GM12801 (cell line): ENCODE measurements around the gene LETM1.

ENCODE experiments used
- TF ChIP-seq, protein P1 (sequence below): IDR thresholded peaks from one replicate; pipeline ENCODE4 v1.5.1; 2011; ENCODE audit warnings: control low read depth; ENCODE audit not compliant: insufficient read length; ENCODE audit errors: extremely low read depth

LETM1 gene

DNA sequence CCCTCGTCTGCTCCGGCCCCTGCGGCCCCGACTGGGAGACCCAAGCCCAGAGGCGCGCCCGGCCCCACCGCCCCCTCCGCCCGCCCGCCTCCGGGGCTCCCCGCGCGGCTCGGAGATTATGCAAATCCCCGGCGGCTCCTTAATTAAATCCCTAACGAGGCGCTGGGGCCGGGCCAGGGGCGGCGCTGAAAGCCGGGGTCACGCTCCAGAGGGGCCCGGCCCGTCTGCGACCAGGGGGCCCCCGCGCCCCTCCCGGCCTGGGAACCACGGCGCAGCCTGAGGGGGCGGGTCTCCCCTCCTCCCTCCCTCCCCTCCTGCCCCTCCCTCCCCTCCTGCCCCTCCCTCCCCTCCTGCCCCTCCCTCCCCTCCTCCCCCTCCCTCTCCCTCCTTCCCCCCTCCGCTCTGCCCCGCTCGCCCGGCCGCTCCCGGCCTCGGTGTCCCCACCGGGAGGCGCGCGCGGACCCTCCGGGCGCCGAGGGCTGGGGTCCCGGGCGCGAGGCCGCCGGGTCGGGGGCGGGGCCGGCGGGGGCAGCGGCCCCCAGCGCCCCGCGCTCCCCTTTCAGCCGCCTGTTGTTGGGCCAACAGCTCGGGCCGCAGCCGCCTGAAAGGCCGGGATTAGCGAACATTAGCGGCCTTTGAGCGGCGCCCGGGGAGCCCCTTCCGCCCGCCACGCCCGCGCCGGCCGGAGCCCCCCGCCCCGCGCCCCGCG lies 88.7 kb downstream of the LETM1 start:
- TF ChIP-seq, protein P1, sequence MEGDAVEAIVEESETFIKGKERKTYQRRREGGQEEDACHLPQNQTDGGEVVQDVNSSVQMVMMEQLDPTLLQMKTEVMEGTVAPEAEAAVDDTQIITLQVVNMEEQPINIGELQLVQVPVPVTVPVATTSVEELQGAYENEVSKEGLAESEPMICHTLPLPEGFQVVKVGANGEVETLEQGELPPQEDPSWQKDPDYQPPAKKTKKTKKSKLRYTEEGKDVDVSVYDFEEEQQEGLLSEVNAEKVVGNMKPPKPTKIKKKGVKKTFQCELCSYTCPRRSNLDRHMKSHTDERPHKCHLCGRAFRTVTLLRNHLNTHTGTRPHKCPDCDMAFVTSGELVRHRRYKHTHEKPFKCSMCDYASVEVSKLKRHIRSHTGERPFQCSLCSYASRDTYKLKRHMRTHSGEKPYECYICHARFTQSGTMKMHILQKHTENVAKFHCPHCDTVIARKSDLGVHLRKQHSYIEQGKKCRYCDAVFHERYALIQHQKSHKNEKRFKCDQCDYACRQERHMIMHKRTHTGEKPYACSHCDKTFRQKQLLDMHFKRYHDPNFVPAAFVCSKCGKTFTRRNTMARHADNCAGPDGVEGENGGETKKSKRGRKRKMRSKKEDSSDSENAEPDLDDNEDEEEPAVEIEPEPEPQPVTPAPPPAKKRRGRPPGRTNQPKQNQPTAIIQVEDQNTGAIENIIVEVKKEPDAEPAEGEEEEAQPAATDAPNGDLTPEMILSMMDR, result no peak

DNA sequence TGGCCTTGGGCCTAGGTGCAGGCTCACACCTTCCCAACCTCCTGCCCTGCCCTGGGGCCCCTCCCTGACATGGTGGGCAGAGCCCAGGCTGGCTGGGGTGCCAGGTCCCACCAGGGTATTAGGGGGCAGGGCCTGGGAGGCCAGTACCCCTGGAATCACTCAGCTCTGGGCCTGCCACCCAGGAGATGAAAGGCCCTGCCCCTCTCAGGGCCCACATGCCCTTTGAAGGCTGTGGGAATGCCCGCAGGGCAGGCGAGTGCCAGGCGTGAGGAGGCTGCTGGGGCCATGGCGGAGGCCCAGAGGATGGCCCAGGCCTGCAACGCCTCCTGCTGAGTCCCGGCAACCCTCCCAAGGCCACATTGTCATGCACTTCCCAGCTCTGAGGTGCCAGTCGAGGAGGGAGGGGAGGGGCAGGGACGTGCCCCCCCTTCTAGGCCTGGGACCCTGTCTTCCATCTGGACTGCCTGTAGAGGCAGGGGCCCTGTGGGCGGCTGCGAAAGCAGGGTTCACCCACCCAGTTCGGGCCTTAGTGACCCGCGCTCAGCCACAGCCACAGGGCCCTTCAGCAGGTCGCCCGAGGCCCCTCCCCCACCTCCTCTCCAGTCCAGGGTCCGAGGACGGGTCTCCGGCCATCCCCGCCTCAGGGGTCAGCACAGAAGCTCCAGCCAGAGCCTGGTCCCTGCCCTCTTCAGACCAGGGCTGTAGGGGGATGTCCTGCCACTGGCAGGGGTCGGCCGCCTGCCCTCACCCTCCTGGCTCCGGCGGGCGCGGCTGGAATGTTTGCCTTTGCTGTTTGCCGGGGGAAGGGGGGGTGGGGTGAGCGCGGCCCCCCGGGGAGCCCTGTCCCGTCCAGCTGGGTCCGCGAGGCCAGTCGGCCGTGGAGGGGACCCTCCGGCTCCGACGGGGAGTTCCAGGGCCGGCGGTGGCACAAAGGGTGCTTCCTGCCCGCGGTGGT lies 89.6 kb downstream of the LETM1 start:
- TF ChIP-seq, protein P1, result no peak

DNA sequence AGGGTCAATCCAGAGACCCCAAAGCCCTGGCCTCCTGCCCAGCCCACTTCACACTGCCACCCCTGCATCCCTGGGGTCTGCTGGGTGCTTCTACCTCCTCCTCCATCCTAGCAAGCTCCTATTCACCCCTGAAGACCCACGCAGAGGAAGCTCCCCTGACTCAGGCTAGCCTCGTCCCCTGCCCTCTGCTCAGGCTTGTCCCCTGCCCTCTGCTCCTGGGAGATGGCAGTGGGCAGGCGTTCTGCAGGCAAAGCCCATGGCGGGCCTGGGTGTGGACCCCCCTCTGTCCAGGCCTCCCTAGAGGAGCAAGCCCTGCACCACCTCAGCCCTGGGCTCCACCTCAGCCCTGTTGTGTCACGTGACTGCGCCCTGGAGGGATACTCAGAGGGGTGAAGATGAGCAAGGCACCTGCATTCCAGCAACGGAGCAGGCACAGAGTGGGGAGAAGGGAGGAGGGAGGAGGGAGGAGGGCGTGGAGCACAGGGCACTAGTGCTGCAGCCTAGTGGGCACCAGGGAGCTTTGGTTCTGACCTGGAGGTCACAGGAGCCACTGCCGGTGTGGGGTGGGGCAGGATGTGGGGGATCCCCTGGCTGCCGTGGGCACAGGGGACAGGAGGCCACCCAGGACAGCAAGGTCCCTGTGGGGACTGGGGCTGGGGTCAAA lies 90.4 kb downstream of the LETM1 start:
- TF ChIP-seq, protein P1, result no peak

DNA sequence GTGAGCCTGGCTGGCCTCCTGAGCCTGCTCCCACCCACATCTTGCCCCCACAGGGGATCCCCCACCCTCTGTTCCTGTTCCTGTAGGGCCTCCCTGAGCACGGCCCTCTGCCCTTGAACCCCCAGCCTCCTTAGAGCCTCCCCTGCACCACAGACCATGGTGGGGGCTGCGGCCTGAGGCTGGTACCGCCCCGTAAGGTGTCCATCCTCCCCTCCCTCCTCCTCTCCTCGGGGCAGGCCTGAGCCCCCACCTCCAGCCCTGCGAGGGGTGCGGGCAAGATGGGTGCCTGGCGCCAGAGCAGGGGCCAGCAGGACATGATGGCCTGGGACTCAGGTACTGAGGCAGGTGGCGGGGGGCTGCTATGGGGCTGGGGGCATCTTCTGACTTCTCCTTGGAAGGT lies 91.3 kb downstream of the LETM1 start:
- TF ChIP-seq, protein P1, result no peak

DNA sequence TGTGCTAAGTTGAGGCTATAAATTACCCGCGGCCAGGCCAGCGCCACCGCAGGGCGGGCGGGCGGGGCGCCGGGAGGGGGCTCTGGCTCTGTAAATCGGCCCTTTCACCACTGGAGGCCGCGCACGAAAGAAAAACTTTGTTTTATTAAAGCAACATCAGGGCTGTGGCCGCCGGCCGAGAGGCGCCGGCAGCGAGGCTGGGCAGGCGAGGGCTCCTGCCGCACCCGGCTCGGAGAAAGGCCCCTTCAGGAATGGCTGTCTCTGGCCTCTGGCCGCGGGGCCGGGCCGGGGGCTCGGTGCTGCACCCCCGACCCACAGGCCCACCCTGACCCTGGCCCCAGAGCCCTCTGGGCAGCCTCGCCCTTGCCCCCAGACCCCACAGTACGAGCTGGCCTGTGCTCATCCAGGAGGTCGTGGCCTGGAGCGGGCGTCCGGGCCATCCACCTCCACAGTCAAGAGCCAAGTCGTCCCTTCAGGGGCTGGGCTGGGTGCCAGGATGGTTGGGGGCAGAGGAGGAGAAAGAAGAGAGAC lies 92.3 kb downstream of the LETM1 start:
- TF ChIP-seq, protein P1, result no peak

DNA sequence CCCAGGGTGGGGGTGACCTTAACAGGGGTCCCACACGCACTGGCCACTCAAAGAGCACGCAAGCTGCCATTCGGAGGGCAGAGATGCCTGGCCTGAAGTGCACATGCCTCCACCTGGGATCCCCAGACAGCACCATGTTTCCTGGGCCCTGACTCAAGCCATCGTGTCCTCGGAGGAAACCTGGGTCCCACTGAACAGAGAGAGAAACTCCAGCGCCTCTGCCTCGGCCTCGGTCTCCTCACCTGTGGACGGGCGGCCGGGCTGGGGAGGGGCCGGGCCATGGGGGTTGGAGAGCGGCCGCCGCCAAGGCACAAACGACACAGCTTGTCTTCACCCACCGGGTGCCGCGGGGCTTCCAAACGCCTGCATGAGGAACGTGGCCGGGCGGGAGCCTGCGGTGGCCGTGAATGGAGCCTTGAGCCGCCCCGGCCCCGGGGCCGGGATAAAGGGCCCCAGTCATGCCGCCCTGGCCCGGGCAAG lies 92.8 kb downstream of the LETM1 start:
- TF ChIP-seq, protein P1, result no peak
